SK-N-SH treated with all-trans-retinoic acid at 6 μM for 48 hours (cell line): ENCODE measurements around the gene PLEKHA4.

Experiments used
- BACH2 ChIP-seq: fragments of 250-450 bp; sonication (Bioruptor Pico); IDR thresholded peaks from 2 replicates; pipeline ENCODE4 v1.9.0; 2021; ENCODE audit warnings: mild to moderate bottlenecking, borderline replicate concordance
- CREB5 ChIP-seq: fragments of 250-450 bp; sonication (Bioruptor Pico); IDR thresholded peaks from 2 replicates; pipeline ENCODE4 v1.5.1; 2020; ENCODE audit warnings: low read depth, mild to moderate bottlenecking, moderate library complexity
- ESRRG ChIP-seq: fragments of 250-450 bp; sonication (Bioruptor Pico); IDR thresholded peaks from 2 replicates; pipeline ENCODE4 v1.6.1; 2021; ENCODE audit warnings: mild to moderate bottlenecking
- OSR1 ChIP-seq: fragments of 250-450 bp; sonication (Bioruptor Pico); IDR thresholded peaks from 2 replicates; pipeline ENCODE4 v1.8.0; 2022; ENCODE audit warnings: moderate library complexity, mild to moderate bottlenecking, inconsistent platforms
- PATZ1 ChIP-seq: fragments of 250-450 bp; sonication (Bioruptor Pico); IDR thresholded peaks from 2 replicates; pipeline ENCODE4 v1.8.0; 2020; ENCODE audit warnings: mild to moderate bottlenecking, moderate library complexity, borderline replicate concordance
- POU6F1 ChIP-seq: fragments of 250-450 bp; sonication (Bioruptor Pico); IDR thresholded peaks from 2 replicates; pipeline ENCODE4 v1.8.0; 2021; ENCODE audit warnings: low read depth, mild to moderate bottlenecking, moderate library complexity, borderline replicate concordance
- PPARA ChIP-seq: fragments of 250-450 bp; sonication (Bioruptor Pico); IDR thresholded peaks from 2 replicates; pipeline ENCODE4 v1.5.0; 2020; ENCODE audit warnings: mild to moderate bottlenecking, borderline replicate concordance
- RARB ChIP-seq: fragments of 250-450 bp; sonication (Bioruptor Pico); IDR thresholded peaks from 2 replicates; pipeline ENCODE4 v1.8.0; 2021; ENCODE audit warnings: mild to moderate bottlenecking, moderate library complexity
- TCF4 ChIP-seq: fragments of 250-450 bp; sonication (Bioruptor Pico); IDR thresholded peaks from 2 replicates; pipeline ENCODE4 v1.8.0; 2021; ENCODE audit warnings: mild to moderate bottlenecking, moderate library complexity, borderline replicate concordance
- ZC3H10 ChIP-seq: fragments of 250-450 bp; sonication (Bioruptor Pico); IDR thresholded peaks from 2 replicates; pipeline ENCODE4 v1.5.1; 2021; ENCODE audit warnings: mild to moderate bottlenecking, moderate library complexity
- ZFP3 ChIP-seq: fragments of 250-450 bp; sonication (Bioruptor Pico); IDR thresholded peaks from 2 replicates; pipeline ENCODE4 v1.5.0; 2020; ENCODE audit warnings: mild to moderate bottlenecking, moderate library complexity
- ZNF70 ChIP-seq: fragments of 450-650 bp; formaldehyde crosslinking; IDR thresholded peaks from 2 replicates; pipeline ENCODE4 v1.5.0; 2020; ENCODE audit warnings: mild to moderate bottlenecking, moderate library complexity

GRCh38 chr19:48842789-48843162, 25.6 kb downstream of the PLEKHA4 start:
- no peak for TF ChIP-seq ZNF70 (CRISPR knock-in tag)
- no peak for TF ChIP-seq RARB (CRISPR knock-in tag)
- no peak for TF ChIP-seq BACH2
- TF ChIP-seq PATZ1 (CRISPR knock-in tag): no peak
- no peak for TF ChIP-seq OSR1 (CRISPR knock-in tag)
- no peak for TF ChIP-seq ZFP3 (CRISPR knock-in tag)
- no peak for TF ChIP-seq POU6F1 (CRISPR knock-in tag)
- no peak for TF ChIP-seq ZC3H10 (CRISPR knock-in tag)
- no peak for TF ChIP-seq ESRRG
- no peak for TF ChIP-seq PPARA (CRISPR knock-in tag)
- no peak for TF ChIP-seq CREB5 (CRISPR knock-in tag)
- TF ChIP-seq TCF4 (CRISPR knock-in tag): no peak
